Testis (tissue), 2 donors: ENCODE results near the gene ALK.

Experiments used
- POLR2A ChIP-seq: fragments of 450-650 bp; IDR thresholded peaks from one replicate; pipeline ENCODE4 v1.6.1; 2017; ENCODE audit warnings: antibody characterized with exemption, mild to moderate bottlenecking, moderate library complexity
- TF ChIP-seq, protein P1 (sequence below), 3 experiments: fragments of 450-650 bp in 2 of 3; fragments of 200-600 bp in 1 of 3; sonication (generic) in 1 of 3; IDR thresholded peaks; one replicate each; pipeline ENCODE4 v1.5.1; 2016 to 2019; ENCODE audit warnings: antibody characterized with exemption in 3 of 3, mild to moderate bottlenecking in 2 of 3, moderate library complexity in 1 of 3

- TF ChIP-seq, protein P1, sequence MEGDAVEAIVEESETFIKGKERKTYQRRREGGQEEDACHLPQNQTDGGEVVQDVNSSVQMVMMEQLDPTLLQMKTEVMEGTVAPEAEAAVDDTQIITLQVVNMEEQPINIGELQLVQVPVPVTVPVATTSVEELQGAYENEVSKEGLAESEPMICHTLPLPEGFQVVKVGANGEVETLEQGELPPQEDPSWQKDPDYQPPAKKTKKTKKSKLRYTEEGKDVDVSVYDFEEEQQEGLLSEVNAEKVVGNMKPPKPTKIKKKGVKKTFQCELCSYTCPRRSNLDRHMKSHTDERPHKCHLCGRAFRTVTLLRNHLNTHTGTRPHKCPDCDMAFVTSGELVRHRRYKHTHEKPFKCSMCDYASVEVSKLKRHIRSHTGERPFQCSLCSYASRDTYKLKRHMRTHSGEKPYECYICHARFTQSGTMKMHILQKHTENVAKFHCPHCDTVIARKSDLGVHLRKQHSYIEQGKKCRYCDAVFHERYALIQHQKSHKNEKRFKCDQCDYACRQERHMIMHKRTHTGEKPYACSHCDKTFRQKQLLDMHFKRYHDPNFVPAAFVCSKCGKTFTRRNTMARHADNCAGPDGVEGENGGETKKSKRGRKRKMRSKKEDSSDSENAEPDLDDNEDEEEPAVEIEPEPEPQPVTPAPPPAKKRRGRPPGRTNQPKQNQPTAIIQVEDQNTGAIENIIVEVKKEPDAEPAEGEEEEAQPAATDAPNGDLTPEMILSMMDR (IDR thresholded peaks at IDR 0.05) = no peak
- no peak for TF ChIP-seq POLR2A
Measured at GRCh38 chr2:29700560-29700959, 220.8 kb downstream of the ALK start.
